OCI-LY7 (cell line): Measurements from ENCODE around the gene RHOA.

ENCODE experiments used
- EZH2phosphoT487 ChIP-seq: fragments of 200-600 bp; sonication (generic); IDR thresholded peaks from 2 replicates; pipeline ENCODE4 v1.6.1; 2018; ENCODE audit warnings: low read depth, borderline replicate concordance, mild to moderate bottlenecking, mixed run types, antibody characterized with exemption, low read length, moderate library complexity, mixed read lengths
- TF ChIP-seq, protein P1 (sequence below): fragments of 200-600 bp; sonication (generic); conservative IDR thresholded peaks from 2 replicates; pipeline ENCODE4 v1.5.1; 2014; ENCODE audit warnings: mild to moderate bottlenecking, antibody characterized with exemption, low read length, moderate library complexity, mixed read lengths

DNA sequence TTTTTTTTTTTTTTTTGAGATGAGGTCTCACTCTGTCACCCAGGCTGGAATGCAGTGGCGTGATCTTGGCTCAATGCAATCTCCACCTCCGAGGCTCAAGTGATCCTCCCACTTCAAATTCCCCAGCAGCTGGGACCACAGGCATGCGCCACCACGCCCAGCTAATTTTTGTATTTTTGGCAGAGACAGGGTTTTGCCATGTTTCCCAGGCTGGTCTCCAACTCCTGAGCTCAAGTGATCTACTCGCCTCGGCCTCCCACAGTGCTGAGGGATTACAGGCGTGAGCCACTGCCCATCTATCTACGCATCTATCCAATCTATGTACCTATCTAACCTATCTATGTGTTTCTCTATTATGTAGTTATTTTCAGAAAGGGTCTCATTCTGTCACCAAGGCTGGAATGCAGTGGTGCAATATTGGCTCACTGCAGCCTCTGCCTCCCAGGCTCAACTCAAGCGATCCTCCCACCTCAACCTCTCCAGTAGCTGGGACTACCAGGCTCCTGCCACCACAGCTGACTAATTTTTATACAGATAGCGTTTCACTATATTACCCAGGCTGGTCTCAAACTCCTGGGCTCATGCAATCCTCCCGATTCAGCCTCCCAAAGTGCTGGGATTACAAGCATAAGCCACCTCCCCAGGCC lies 33.4 kb downstream of the RHOA start:
- TF ChIP-seq, protein P1, sequence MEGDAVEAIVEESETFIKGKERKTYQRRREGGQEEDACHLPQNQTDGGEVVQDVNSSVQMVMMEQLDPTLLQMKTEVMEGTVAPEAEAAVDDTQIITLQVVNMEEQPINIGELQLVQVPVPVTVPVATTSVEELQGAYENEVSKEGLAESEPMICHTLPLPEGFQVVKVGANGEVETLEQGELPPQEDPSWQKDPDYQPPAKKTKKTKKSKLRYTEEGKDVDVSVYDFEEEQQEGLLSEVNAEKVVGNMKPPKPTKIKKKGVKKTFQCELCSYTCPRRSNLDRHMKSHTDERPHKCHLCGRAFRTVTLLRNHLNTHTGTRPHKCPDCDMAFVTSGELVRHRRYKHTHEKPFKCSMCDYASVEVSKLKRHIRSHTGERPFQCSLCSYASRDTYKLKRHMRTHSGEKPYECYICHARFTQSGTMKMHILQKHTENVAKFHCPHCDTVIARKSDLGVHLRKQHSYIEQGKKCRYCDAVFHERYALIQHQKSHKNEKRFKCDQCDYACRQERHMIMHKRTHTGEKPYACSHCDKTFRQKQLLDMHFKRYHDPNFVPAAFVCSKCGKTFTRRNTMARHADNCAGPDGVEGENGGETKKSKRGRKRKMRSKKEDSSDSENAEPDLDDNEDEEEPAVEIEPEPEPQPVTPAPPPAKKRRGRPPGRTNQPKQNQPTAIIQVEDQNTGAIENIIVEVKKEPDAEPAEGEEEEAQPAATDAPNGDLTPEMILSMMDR = no peak
- no peak for TF ChIP-seq EZH2phosphoT487
